Transverse colon (tissue), 4 donors: ENCODE measurements around the gene NDUFB6.

Experiments
- CTCF ChIP-seq, 5 experiments: fragments of 200-600 bp in 3 of 5; fragments of 450-650 bp in 2 of 5; sonication (generic) in 3 of 5; IDR thresholded peaks; 1 replicate in 2 of 5; 2 replicates in 3 of 5; pipeline ENCODE4 v1.5.1; 2016 to 2017; ENCODE audit warnings: antibody characterized with exemption in 5 of 5, inconsistent platforms in 3 of 5, mild to moderate bottlenecking in 2 of 5, moderate library complexity in 1 of 5
- POLR2A ChIP-seq: fragments of 450-650 bp; IDR thresholded peaks from one replicate; pipeline ENCODE4 v1.6.1; 2016; ENCODE audit warnings: antibody characterized with exemption, mild to moderate bottlenecking, moderate library complexity
- POLR2AphosphoS5 ChIP-seq, 3 donors: sonication (generic); formaldehyde crosslinking; IDR thresholded peaks; one replicate each; pipeline ENCODE4 v1.6.1; 2016; ENCODE audit warnings: antibody characterized with exemption in 3 of 3

GRCh38 chr9:32581512-32582143 is 8.7 kb upstream of the NDUFB6 start:
- TF ChIP-seq CTCF (IDR thresholded peaks at IDR 0.05), result peak in 4 of 5 experiments; percentile 27 to 45 (median 31)
- TF ChIP-seq POLR2AphosphoS5 (IDR thresholded peaks at IDR 0.05), result no peak
- TF ChIP-seq POLR2A, result no peak
